ENCODE measurements around the gene ZNF521.

ZNF521 gene

DNA sequence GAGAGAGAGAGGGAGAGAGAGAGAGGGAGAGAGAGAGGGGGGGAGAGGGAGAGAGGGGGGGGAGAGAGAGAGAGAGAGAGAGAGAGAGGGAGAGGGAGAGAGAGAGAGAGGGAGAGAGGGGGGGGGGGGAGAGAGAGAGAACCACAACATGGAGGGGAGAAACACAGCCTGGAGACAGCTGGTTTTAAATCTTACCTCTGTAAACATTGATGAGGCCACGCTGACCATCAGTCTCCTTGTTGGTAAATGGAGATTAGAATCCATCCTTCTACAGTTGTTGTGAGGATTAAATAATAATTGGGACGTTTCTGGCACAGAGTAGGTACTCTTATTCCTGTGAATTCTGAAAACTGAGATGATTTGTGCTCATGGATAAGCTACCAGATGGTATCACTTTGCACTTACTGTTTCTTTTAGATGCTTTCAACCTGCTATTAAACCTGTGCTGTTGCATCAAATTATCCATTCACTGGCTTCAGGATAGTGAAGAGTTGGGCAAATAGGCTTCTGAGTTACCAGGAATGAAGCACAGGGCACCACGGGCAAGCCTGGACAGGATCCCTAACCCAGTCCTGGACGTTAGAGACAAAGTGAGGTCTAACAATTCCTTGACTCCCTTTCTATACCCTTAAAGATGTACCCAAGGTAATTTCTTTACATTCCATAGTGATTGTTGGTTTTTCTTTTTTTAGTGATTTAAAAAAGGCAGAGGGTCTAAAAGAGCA lies 318.1 kb downstream of the ZNF521 start:
- TF ChIP-seq POLR2AphosphoS5 (IDR thresholded peaks at IDR 0.05; ENCODE audit: low read depth, low read length): no peak
- TF ChIP-seq FOXP2 (optimal IDR thresholded peaks at IDR 0.05; ENCODE audit: borderline replicate concordance, extremely low read depth, extremely low read length, insufficient read depth): no peak
- TF ChIP-seq TAF1 (IDR thresholded peaks at IDR 0.05; ENCODE audit: borderline replicate concordance, insufficient read depth, low read length): no peak
- no peak for TF ChIP-seq SIN3A (IDR thresholded peaks at IDR 0.05; ENCODE audit: borderline replicate concordance, insufficient read depth, low read length)
- no peak for TF ChIP-seq REST (IDR thresholded peaks at IDR 0.05; ENCODE audit: insufficient read depth in 1 of 2, low read depth in 2 of 2, low read length in 2 of 2)

GRCh38 chr18:25029802-25030201 lies 322.2 kb downstream of the ZNF521 start:
- TF ChIP-seq TAF1 (IDR thresholded peaks at IDR 0.05; ENCODE audit: borderline replicate concordance, insufficient read depth, low read length) (no peak), REST (IDR thresholded peaks at IDR 0.05; ENCODE audit: insufficient read depth in 1 of 2, low read depth in 2 of 2, low read length in 2 of 2) (no peak), SIN3A (IDR thresholded peaks at IDR 0.05; ENCODE audit: borderline replicate concordance, insufficient read depth, low read length) (no peak), POLR2AphosphoS5 (IDR thresholded peaks at IDR 0.05; ENCODE audit: low read depth, low read length) (no peak), FOXP2 (optimal IDR thresholded peaks at IDR 0.05; ENCODE audit: borderline replicate concordance, extremely low read depth, extremely low read length, insufficient read depth) (no peak)

DNA sequence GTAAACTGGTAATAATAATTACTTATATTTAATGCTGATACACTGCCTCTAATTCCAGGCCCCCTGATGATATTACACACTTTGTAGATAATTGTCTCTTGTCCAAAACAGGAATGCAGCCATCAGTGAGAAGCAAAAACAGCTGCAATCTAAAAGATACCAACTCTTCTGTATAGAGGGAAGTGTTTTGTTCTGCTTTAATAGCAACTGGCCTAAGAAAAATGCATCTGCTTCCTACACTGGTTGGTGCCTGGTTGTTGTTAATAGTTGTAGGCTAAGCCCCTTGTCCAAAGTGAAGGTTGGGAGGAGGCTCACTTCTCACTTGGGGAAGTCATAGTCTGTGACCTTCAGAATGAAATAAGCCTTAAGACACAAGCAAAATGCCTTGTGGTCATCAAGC lies 332.0 kb downstream of the ZNF521 start:
- no peak for TF ChIP-seq FOXP2 (optimal IDR thresholded peaks at IDR 0.05; ENCODE audit: borderline replicate concordance, extremely low read depth, extremely low read length, insufficient read depth)
- TF ChIP-seq SIN3A (IDR thresholded peaks at IDR 0.05; ENCODE audit: borderline replicate concordance, insufficient read depth, low read length): no peak
- no peak for TF ChIP-seq TAF1 (IDR thresholded peaks at IDR 0.05; ENCODE audit: borderline replicate concordance, insufficient read depth, low read length)

DNA sequence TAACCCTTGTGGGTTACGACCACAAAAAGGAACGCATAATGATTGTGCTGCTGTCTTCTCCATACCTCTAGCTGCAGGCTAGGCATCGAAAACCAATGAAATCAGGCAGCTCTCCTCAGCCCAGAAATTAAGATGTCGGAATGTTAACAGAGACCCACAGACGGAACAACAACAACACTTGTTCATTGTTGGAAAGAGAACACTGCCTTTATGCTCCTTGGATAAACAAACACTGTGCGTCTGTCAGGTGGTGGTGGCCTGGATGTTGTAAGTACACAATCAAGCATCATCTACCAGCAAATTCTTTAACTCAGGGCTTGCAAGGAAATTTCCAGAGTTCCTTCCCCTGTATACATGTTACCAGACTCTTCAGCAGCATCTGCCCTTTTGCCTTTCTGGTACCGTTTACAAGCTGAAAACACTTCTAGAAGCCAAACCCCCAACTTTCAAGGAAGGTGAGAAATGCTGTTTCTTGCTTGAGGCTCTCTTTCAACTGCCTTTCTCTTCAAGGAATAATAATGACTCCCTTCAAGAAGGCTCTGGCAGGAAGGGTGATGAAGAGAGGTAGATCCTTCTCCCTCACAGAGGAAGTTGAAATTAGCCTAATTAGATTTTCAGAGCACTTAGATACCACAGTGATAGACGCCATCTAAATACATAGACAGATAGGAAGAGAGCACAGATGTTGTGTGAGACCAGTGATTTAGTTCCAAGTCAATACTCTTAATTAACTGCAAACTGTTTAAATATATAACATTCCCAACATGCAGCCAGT lies 332.7 kb downstream of the ZNF521 start:
- TF ChIP-seq FOXP2 (optimal IDR thresholded peaks at IDR 0.05; ENCODE audit: borderline replicate concordance, extremely low read depth, extremely low read length, insufficient read depth) (no peak), SIN3A (IDR thresholded peaks at IDR 0.05; ENCODE audit: borderline replicate concordance, insufficient read depth, low read length) (no peak), POLR2AphosphoS5 (IDR thresholded peaks at IDR 0.05; ENCODE audit: low read depth, low read length) (no peak), TAF1 (IDR thresholded peaks at IDR 0.05; ENCODE audit: borderline replicate concordance, insufficient read depth, low read length) (no peak), REST (IDR thresholded peaks at IDR 0.05; ENCODE audit: insufficient read depth in 1 of 2, low read depth in 2 of 2, low read length in 2 of 2) (no peak)

- TF ChIP-seq TAF1 (IDR thresholded peaks at IDR 0.05; ENCODE audit: borderline replicate concordance, insufficient read depth, low read length) (no peak), POLR2AphosphoS5 (IDR thresholded peaks at IDR 0.05; ENCODE audit: low read depth, low read length) (no peak), SIN3A (IDR thresholded peaks at IDR 0.05; ENCODE audit: borderline replicate concordance, insufficient read depth, low read length) (no peak), FOXP2 (optimal IDR thresholded peaks at IDR 0.05; ENCODE audit: borderline replicate concordance, extremely low read depth, extremely low read length, insufficient read depth) (no peak), REST (IDR thresholded peaks at IDR 0.05; ENCODE audit: insufficient read depth in 1 of 2, low read depth in 2 of 2, low read length in 2 of 2) (no peak)
These were observed 335.3 kb downstream of the ZNF521 start for GRCh38 chr18:25016666-25017065.

All from PFSK-1 (cell line).